HUES64 (cell line): ENCODE data around the gene DDO.

ENCODE experiments used
- H3K27ac ChIP-seq: 2 replicates; pipeline ENCODE4 v1.7.0; 2013; ENCODE audit warnings: low read depth, low read length, inconsistent platforms
- H3K27me3 ChIP-seq: 2 replicates; pipeline ENCODE4 v1.6.1; 2013; ENCODE audit warnings: mild to moderate bottlenecking, low read length; ENCODE audit not compliant: insufficient read depth
- H3K36me3 ChIP-seq: 2 replicates; pipeline ENCODE4 v1.6.1; 2013; ENCODE audit warnings: mild to moderate bottlenecking, low read length; ENCODE audit not compliant: insufficient read depth
- H3K4me1 ChIP-seq: 2 replicates; pipeline ENCODE4 v1.6.1; 2013; ENCODE audit warnings: mild to moderate bottlenecking, low read length, moderate library complexity; ENCODE audit not compliant: insufficient read depth
- H3K4me3 ChIP-seq: 2 replicates; pipeline ENCODE4 v1.5.1; 2013; ENCODE audit warnings: mild to moderate bottlenecking, low read length, moderate library complexity
- H3K9ac ChIP-seq: 2 replicates; pipeline ENCODE4 v1.6.1; 2013; ENCODE audit warnings: mild to moderate bottlenecking, low read depth, low read length
- H3K9me3 ChIP-seq: 2 replicates; pipeline ENCODE4 v1.6.1; 2013; ENCODE audit warnings: low read depth, low read length; ENCODE audit not compliant: insufficient read depth
- WGBS: fragments of 150-250, 120-280 bp; methylation state at CpG from one replicate; pipeline ENCODE4 v1.1.7; 2013; ENCODE audit warnings: missing lambda C conversion rate; 5-methylcytosine and 5-hydroxymethylcytosine counted together

DDO gene

GRCh38 chr6:110446405-110446804, 31.0 kb upstream of the DDO start:
- Histone ChIP-seq H3K36me3 (no peaks in the 10 kb centered on the region), H3K9ac (no peak overlapping the region), H3K27ac (no peak overlapping the region), H3K4me3 (no peak overlapping the region), H3K27me3 (no peaks in the 10 kb centered on the region), H3K4me1 (no peaks in the 10 kb centered on the region), H3K9me3 (no peaks in the 10 kb centered on the region)
- WGBS = 95% methylated on average over 4 of the region's 4 CpGs

DNA sequence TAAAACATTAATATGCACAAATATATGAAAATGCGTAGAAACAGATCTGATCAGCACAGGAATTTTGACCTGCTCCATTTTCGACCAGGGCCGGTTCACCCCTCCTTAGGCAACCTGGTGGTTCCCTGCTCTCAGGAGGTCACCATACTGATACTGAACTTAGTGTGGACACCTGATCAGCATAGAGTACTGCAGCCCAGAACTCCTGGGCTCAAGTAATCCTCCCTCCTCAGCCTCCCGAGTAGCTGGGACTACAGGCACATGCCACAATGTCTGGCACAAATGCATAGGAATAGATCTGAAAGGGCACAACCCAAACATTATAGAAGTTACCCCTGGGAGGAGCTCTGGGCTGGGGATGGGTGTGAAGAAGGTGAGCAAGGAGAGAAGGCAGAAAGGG, 24.7 kb upstream of the DDO start:
- no peaks in the 10 kb centered on the region for H3K27me3 ChIP-seq
- no peaks in the 10 kb centered on the region for H3K36me3 ChIP-seq
- no peak overlapping the region for H3K9ac ChIP-seq
- H3K27ac ChIP-seq = no peak overlapping the region
- WGBS = 96% methylated on average over 4 of the region's 4 CpGs
- H3K4me1 ChIP-seq = no peaks in the 10 kb centered on the region
- no peak overlapping the region for H3K4me3 ChIP-seq
- no peaks in the 10 kb centered on the region for H3K9me3 ChIP-seq

DNA sequence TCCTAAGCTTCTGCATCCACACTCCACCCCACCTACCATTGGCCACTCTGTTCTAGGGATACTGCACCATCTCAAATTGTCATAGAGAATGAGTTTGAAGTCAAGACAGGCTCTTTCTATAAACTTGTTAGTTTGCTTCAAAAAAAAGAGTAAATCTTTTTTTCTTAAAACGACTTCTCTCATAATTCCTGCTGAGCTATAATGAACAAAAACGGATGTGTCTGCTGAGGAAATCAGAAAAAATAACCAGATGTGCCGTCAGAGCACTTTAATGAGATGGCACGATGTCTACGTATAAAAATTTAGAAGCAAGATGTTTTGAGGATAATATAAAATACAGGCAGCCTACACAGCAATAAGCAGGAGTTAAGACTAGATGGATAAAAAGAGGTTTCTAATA, 24.0 kb upstream of the DDO start:
- Histone ChIP-seq H3K9me3 (no peaks in the 10 kb centered on the region), H3K4me3 (no peak overlapping the region), H3K27ac (no peak overlapping the region), H3K36me3 (no peaks in the 10 kb centered on the region), H3K4me1 (no peaks in the 10 kb centered on the region), H3K9ac (no peak overlapping the region), H3K27me3 (no peaks in the 10 kb centered on the region)
- WGBS = 72% methylated on average over 5 of the region's 5 CpGs

GRCh38 chr6:110434961-110435602, 19.7 kb upstream of the DDO start:
- H3K4me3 ChIP-seq = no peak overlapping the region

GRCh38 chr6:110432285-110432900, 17.0 kb upstream of the DDO start:
- no peaks in the 10 kb centered on the region; the same call in 1 of the 2 replicates for H3K27me3 ChIP-seq
- no peak overlapping the region for H3K9ac ChIP-seq
- no peaks in the 10 kb centered on the region for H3K9me3 ChIP-seq
- no peak overlapping the region for H3K4me3 ChIP-seq
- no peak overlapping the region for H3K27ac ChIP-seq
- peaks cover 4% of the 10 kb centered on the region; the same call in 1 of the 2 replicates for H3K4me1 ChIP-seq
- 99% methylated on average over 3 of the region's 3 CpGs for WGBS
- no peaks in the 10 kb centered on the region for H3K36me3 ChIP-seq

More at GRCh38 chr6:110434961-110435602, 19.7 kb upstream of the DDO start:
- Histone ChIP-seq H3K9ac (no peak overlapping the region), H3K27ac (no peak overlapping the region), H3K4me1 (peaks cover under 1% of the 10 kb centered on the region; the same call in 1 of the 2 replicates), H3K36me3 (no peaks in the 10 kb centered on the region), H3K9me3 (no peaks in the 10 kb centered on the region), H3K27me3 (no peaks in the 10 kb centered on the region; the same call in 1 of the 2 replicates)
- 94% methylated on average over 7 of the region's 7 CpGs for WGBS

GRCh38 chr6:110430741-110431140, 15.4 kb upstream of the DDO start:
- no peaks in the 10 kb centered on the region for H3K9me3 ChIP-seq
- no peak overlapping the region for H3K4me3 ChIP-seq
- WGBS = 88% methylated on average over 3 of the region's 4 CpGs
- no peak overlapping the region for H3K9ac ChIP-seq
- no peaks in the 10 kb centered on the region; the same call in 1 of the 2 replicates for H3K27me3 ChIP-seq
- H3K36me3 ChIP-seq = no peaks in the 10 kb centered on the region
- peaks cover 4% of the 10 kb centered on the region; the same call in 1 of the 2 replicates for H3K4me1 ChIP-seq
- no peak overlapping the region for H3K27ac ChIP-seq

GRCh38 chr6:110430236-110430635, 14.9 kb upstream of the DDO start:
- Histone ChIP-seq H3K9me3 (no peaks in the 10 kb centered on the region), H3K27ac (no peak overlapping the region), H3K4me3 (no peak overlapping the region), H3K36me3 (no peaks in the 10 kb centered on the region), H3K9ac (no peak overlapping the region), H3K4me1 (peaks cover 4% of the 10 kb centered on the region; the same call in 1 of the 2 replicates), H3K27me3 (no peaks in the 10 kb centered on the region; the same call in 1 of the 2 replicates)
- 58% methylated on average over 5 of the region's 5 CpGs for WGBS

- Histone ChIP-seq H3K27me3 (no peaks in the 10 kb centered on the region; the same call in 1 of the 2 replicates), H3K9ac (no peak overlapping the region), H3K4me3 (no peak overlapping the region), H3K36me3 (no peaks in the 10 kb centered on the region), H3K9me3 (no peaks in the 10 kb centered on the region), H3K27ac (no peak overlapping the region), H3K4me1 (peaks cover 4% of the 10 kb centered on the region; the same call in 1 of the 2 replicates)
- WGBS = 89% methylated on average over 2 of the region's 2 CpGs
These were observed 12.8 kb upstream of the DDO start for GRCh38 chr6:110428153-110428552.

DNA sequence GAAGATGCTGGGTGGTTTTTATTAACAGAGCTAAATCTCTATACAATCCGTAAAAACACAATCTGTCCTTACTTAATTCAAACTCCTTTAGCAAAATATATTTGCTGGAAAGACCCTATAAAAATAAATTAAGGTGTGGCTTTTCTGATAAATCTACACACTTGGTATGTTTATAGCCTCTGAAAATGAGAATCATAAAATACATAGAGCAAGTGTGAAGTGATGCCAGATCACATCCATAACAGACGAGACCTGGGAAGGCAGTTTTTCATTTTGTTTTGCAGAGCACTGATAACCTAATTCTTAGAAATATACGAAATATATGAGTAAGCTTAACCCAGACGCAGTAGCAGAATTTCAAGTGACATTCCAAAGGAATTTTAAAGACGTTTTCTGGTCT, 10.4 kb upstream of the DDO start:
- Histone ChIP-seq H3K9ac (no peak overlapping the region), H3K27ac (no peak overlapping the region), H3K4me3 (no peak overlapping the region), H3K27me3 (no peaks in the 10 kb centered on the region), H3K36me3 (no peaks in the 10 kb centered on the region), H3K9me3 (no peaks in the 10 kb centered on the region), H3K4me1 (peaks cover 4% of the 10 kb centered on the region; the same call in 1 of the 2 replicates)
- 93% methylated on average over 4 of the region's 5 CpGs for WGBS

- H3K4me1 ChIP-seq = no peaks in the 10 kb centered on the region
- H3K9ac ChIP-seq = no peak overlapping the region
- no peaks in the 10 kb centered on the region for H3K36me3 ChIP-seq
- H3K9me3 ChIP-seq = no peaks in the 10 kb centered on the region
- no peak overlapping the region for H3K27ac ChIP-seq
- no peaks in the 10 kb centered on the region for H3K27me3 ChIP-seq
- no peak overlapping the region for H3K4me3 ChIP-seq
These were observed 7.1 kb upstream of the DDO start for GRCh38 chr6:110422444-110422822.

GRCh38 chr6:110421749-110422443, 6.5 kb upstream of the DDO start:
- Histone ChIP-seq H3K4me3 (no peak overlapping the region), H3K4me1 (no peaks in the 10 kb centered on the region), H3K9ac (no peak overlapping the region), H3K27ac (no peak overlapping the region), H3K27me3 (no peaks in the 10 kb centered on the region), H3K36me3 (no peaks in the 10 kb centered on the region), H3K9me3 (no peaks in the 10 kb centered on the region)
- WGBS = 83% methylated on average over 4 of the region's 4 CpGs
